ENCODE data around the gene RAB7B.

RAB7B gene

DNA sequence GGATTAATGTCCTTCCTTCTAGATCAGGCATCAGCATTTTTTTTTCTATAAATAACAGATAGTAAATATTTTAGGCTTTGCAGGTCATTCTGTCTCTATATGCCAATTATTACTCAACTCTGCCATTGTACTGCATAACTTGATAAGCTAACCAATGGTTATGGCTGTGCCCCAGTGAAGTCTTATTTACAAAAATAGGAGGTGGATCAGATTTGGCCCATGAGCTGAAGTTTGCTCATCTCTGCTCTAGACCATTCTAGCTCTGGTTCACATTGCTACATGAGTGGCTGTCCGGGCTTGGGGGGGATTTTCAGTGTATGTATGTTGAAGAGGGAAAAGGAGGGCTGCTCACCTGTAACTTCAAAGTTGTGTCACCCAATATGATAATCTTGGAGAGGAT lies 10.1 kb downstream of the RAB7B start:
- DNase-seq: no peak

DNA sequence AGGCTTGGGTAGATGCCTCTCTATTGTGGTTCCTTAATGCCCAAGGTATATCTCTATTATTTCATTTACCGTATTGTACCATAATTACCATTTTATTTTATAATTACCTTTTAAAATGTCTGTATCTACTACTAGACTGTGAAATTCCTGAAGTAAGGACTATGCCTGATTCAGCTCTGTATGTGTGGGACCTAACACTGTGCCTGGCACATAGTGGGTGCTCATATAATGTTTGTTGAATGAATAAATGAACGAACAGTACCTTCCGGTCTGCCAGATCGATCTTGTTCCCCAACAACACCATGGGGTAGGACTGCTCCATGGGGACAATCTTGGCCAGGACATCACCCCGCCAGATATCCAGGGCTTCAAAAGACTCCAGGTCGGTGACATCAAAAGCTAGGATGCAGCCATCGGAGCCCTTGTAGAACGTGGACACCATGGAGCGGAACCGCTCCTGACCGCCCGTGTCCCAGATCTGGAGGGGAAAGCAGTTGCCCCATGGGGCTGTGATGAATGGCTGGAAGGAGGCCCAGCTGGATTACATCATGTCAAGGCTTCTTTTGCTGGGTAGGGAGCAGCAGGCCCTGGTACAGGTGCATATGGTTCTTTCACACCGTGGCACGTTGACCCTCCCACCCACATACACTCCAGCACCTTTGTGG lies 10.8 kb downstream of the RAB7B start:
- DNase-seq: no peak

- DNase-seq: no peak
These were observed 12.0 kb downstream of the RAB7B start for GRCh38 chr1:205991237-205991636.

- DNase-seq: no peak
These were observed 13.0 kb downstream of the RAB7B start for GRCh38 chr1:205990226-205990625.

DNA sequence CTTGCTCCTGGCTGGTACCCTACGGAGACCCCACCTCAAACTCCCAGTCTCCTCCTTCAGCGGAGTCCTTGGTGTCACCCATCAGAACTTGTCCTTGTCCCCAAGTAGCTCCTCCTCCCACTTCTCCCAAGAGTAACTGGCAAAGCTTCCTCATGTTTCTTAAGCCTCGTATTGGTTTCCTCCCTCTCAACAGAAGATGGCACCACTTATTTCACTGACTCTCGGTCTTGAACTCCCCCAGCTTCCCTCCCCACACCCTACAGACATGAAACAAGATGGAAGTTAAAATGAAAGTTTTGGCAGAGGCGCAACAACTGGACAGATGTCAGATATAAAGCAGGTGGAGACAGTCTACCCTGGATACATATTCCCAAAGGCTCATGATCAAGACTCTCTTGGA lies 13.4 kb downstream of the RAB7B start:
- no peak for DNase-seq

- DNase-seq: no peak
These were observed 14.6 kb downstream of the RAB7B start for GRCh38 chr1:205988585-205988995.

GRCh38 chr1:205986861-205987260 lies 16.3 kb downstream of the RAB7B start:
- DNase-seq: no peak

- DNase-seq: no peak
These were observed 16.9 kb downstream of the RAB7B start for GRCh38 chr1:205986292-205986691.

DNA sequence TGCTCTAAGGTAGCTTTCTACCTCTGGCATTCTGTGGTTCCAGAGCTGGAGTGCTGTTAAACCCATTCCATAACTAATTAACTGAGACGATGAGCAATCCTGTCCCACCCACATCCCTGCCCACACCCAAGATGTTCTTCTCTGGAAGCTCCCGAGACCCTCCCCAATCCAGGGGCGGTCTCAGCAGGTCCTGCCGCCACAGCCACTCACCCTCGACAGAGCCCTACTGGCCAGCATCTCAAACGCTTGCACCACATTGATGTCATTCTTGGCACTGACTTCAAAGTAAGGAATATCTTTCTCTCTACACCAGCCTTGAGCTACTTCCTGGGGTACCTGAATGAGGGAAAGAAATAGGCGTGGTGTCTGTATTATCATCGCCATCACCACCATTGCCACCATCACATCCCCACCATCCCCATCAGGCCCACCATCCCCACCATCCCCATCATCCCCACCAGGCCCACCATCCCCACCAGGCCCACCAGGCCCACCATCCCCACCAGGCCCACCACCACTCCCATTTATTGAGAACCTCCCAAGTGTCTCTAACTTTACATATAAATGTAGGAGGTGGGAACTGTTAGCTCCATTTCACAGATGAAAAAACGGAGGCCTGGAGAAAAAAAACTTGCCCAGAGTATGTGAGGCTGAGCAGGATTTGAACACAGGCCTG lies 17.7 kb downstream of the RAB7B start:
- no peak for DNase-seq

- no peak for DNase-seq
These were observed 19.1 kb downstream of the RAB7B start for GRCh38 chr1:205983925-205984725.

DNA sequence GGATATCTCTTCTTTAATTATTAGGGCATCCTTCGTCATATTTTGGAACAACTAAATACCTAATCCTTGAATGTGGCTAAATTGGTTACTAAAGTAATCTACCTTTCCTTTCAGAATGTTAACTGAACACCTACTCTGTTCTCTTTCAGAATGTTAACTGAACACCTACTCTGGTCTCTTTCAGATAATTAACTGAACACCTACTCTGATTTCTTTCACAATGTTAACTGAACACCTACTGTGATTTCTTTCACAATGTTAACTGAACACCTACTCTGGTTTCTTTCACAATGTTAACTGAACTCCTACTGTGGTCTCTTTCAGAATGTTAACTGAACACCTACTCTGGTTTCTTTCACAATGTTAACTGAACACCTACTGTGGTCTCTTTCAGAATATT lies 21.9 kb downstream of the RAB7B start:
- DNase-seq: no peak

DNA sequence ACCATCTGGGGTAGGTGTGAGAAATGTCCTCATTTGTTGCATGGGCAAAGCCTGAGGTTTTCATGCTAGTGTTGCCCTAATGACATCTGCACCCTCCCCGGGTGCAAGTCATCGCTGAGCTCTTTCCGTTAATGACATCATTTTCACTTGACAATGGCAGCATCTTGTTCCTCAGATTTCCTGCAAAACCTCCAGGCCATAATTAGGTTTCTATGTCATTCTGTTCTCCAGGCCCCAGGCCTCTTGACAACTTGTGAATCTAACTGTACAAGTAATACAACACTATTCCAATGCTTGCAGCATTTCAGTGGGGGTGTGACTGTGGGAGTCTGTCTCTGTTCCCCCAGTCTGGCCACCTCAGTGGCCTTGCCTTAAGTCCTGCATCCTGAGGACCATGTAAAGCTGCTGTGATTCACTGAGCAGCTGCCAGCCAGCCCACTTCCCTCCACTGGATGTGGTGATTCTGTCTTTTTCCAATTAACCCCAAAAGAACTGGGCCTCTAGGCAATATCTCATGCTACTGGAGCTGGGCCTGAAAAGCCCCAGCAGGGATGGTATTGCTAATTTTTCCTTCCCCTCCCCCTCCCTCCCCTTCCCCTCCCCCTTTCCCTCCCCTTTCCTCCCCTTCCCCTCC lies 22.8 kb downstream of the RAB7B start:
- DNase-seq: no peak

DNA sequence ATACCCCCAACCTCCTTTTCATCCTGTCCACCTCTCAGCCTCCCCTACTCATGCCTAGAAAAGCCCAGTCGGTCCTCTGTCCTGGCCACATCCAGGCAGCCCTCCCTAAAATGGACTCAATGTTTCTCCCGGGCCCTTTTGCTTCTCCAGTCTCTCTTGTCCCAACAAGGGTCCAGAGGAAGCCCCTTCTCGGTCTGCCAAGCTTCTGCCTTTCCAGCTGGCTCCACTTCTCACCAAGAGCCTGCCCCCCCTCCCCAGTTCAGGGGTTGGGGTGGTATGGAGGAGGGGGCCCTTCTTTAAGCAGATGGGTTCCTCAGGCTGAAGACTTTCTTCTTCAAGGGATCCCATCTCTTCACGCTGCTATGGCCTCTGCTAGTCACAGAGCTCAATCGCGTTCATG lies 23.9 kb downstream of the RAB7B start:
- no peak for DNase-seq

DNA sequence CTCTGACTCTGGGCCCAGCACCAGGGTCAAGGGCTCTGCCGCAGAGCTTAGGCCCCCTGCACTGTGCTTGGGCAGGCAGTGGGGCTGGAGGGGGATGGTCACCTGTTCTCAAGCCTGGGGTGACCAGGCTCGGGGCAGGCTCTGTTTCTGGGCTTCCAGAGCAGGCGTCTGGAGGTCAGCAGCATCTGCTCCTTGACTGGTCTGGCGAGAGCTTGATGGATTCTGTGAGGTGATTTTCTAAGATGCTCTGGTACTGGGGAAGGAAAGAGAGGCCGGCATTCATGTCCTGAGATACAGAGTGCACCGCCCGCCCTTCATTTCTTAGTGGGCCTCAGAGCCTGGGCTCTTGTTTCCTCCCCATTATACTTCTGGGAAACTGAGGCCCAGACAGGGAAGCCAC lies 24.5 kb downstream of the RAB7B start:
- no peak for DNase-seq

DNA sequence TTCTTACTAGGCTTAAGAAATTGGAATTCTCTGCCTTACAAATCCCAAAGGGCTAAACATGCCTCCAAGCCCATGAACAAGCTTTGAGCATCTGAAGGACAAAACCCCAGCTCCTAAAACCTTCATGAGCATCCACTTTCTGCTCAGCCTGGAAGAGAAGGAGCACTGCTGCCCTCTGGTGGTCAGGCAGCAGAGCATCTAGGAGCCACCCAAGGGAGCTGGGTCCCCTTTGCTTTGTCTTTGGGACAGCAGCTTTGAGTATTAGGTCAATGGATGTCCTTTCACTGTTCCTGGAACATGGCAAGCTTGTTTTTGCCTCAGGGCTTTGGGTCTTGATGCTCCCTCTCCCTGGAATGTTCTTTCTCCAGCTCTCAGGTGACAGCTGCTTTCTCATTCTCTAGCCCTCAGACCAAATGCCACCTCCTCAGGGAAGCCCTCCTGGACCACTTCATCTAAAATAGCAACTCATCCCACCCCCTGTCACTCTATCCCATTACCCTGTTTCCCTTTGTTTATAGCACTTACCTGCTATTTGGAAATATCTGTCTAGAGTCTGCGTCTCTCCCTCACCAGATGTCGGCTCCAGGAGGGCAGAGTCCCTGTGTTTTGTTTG lies 25.7 kb downstream of the RAB7B start:
- peak; percentile 79 for DNase-seq

DNA sequence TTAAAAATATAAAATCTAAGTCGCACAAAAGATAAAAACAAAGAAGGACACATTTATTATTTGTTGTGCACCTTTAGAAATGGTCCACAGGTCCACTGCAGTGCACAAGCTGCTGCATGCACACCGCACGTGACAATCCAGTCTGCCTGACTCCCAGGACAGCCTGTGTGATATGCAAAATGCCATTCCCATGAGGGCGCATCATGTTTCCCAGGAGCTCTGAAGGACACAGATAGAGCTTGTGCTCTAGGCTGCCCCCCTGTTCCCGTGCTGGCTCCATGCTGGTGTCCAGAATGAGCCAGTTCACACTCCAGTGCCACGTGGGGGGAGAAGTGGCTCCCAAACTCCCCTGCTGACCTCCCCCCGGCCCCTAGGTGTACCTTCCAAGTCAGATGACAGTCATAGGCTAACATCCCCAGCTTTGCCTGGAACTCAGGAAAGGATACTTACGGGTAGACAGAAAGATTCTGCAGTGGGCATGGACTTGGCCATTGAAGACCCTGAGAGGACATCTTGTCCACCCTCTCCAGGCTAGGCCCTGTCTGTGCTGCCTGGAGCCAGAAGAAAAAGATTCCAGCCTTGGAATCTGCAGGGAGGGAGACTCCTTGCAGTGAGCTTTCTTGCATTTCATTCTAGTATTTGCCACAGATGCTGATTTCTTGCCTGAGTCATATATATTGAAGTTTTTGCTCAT lies 26.3 kb downstream of the RAB7B start:
- peak; percentile 81 for DNase-seq

GRCh38 chr1:205976036-205976435 lies 27.2 kb downstream of the RAB7B start:
- no peak for DNase-seq

DNA sequence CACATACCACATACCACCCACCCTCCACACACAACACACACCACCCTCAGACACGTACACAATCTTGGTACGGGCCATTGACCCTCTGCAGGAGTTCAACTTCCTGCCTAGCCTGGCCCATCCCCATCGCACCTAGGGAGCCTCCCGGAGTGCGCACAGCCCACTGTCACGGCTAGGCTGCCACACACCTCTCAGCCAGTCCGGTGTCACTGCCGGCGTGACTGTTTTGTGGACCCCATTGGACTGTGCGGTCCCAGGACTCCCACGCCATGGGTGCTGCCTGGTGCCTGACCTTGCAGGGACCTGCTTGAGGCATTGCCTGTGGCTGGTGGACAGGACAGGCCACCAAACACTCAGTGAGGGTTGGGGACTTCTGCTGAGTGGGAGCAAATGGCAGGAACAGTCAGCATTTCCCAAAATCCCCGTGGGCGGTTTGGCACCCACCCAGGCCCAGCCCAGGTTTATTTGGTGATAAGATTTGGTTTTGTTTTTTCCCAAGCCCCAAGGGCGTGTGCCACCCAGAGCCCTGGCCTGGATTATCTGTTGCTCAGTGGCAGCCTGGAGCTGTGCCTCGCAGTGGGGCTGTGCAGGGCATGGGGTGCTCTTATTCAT lies 27.7 kb downstream of the RAB7B start:
- no peak for DNase-seq

DNA sequence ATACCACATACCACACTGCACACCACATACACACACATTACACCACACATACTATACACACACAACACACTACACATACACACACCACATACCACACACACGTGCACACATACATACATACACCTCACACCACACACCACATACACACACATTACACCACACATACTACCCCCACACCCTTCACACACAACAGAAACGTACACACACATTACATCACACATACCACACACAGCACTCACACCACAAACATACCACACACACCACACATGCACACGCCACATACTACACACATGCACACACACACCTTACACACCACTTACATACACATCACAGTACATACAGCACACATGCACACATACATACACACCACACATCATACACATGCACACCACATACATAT lies 28.5 kb downstream of the RAB7B start:
- no peak for DNase-seq

GRCh38 chr1:205973377-205974232 lies 29.6 kb downstream of the RAB7B start:
- no peak for DNase-seq
